ENCODE measurements around the gene C5.

DNA sequence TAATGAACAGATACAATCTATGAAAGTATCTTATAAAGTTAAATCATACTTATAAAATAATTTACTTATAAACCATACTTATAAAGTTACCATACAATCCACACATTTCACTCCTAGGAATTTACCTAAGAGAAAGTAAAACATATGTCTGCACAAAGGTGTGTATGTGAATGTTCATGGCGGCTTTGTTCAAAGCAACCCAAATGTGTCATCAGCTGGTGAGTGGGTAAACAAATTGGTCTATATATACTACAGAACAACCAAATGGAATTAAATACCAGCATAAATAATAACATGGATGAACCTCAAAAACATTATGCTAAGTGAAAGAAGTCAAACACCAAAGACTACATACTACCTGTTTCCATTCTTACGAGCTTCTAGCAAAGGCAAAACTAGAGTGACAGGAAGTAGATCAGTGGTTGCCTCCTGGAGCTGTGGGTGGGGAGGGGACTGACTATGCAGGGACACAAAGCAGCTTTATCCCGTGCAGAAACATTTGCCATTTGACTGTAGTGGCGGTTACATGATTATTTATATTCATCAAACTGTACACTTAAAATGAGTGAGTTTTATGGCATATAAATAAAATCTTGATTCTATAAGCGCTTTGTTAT is 134.1 kb downstream of the C5 start:
- TF ChIP-seq POLR2A (IDR thresholded peaks at IDR 0.05; ENCODE audit: low read depth, low read length): no peak
- TF ChIP-seq SPI1 (IDR thresholded peaks at IDR 0.05; ENCODE audit: low read depth, low read length): no peak
- 0 out of 2 replicates have a peak, but pooled peaks have one; percentile 40 for TF ChIP-seq POLR2AphosphoS5 (IDR thresholded peaks at IDR 0.05; ENCODE audit: low read depth, low read length)
- TF ChIP-seq TAF1 (IDR thresholded peaks at IDR 0.05; ENCODE audit: low read depth, low read length): no peak
- TF ChIP-seq PAX5 (IDR thresholded peaks at IDR 0.05; ENCODE audit: insufficient read depth, low read length, severe bottlenecking): no peak
